Testis (tissue), 2 donors: Measurements from ENCODE around the gene SEPTIN14.

Source experiments
- CTCF ChIP-seq, 3 experiments: fragments of 450-650 bp in 2 of 3; fragments of 200-600 bp in 1 of 3; sonication (generic) in 1 of 3; IDR thresholded peaks; one replicate each; pipeline ENCODE4 v1.5.1; 2016 to 2019; ENCODE audit warnings: antibody characterized with exemption in 3 of 3, mild to moderate bottlenecking in 2 of 3, moderate library complexity in 1 of 3
- POLR2A ChIP-seq: fragments of 450-650 bp; IDR thresholded peaks from one replicate; pipeline ENCODE4 v1.6.1; 2017; ENCODE audit warnings: antibody characterized with exemption, mild to moderate bottlenecking, moderate library complexity

- no peak for TF ChIP-seq CTCF (IDR thresholded peaks at IDR 0.05)
- TF ChIP-seq POLR2A: no peak
Observed at GRCh38 chr7:55776196-55776595, 86.4 kb downstream of the SEPTIN14 start.
